GM13977 (cell line): ENCODE measurements around the gene GBP3.
"Not testable (repeated sequence)": the region's sequence is repeated elsewhere in the genome, so short reads cannot be mapped to it uniquely, and the experiment has no call there.

Experiments
- DNase-seq: peaks from one replicate; pipeline ENCODE4 v3.0.0; 2012; ENCODE audit warnings: low spot score
- CTCF ChIP-seq: IDR thresholded peaks from 2 replicates; pipeline ENCODE4 v1.5.1; 2012; ENCODE audit warnings: mild to moderate bottlenecking, control low read depth; ENCODE audit not compliant: insufficient read depth; ENCODE audit errors: extremely low read depth, missing control alignments
- in situ Hi-C: fragments of 300-500 bp; cut with MboI; formaldehyde crosslinking; loops from one replicate; pipeline ENCODE4 v1.12.0; 2022; ENCODE audit warnings: low sequenced_read_pairs, low pct_unique_long_range_greater_than_20kb, mixed read lengths, inconsistent platforms; ENCODE audit not compliant: unreplicated experiment

GBP3 gene

GRCh38 chr1:89008511-89008910, 14.2 kb downstream of the GBP3 start:
- DNase-seq: no peak
- in situ Hi-C loops: no loop called here
- TF ChIP-seq CTCF: no peak

- in situ Hi-C loops: no loop called here
- TF ChIP-seq CTCF: no peak
- no peak for DNase-seq
Measured at GRCh38 chr1:89005286-89006151, 17.1 kb downstream of the GBP3 start.

- DNase-seq, in situ Hi-C loops: not testable (repeated sequence)
Measured at GRCh38 chr1:89002176-89002575, 20.5 kb downstream of the GBP3 start.

GRCh38 chr1:89001510-89001909, 21.2 kb downstream of the GBP3 start:
- in situ Hi-C loops: no loop called here
- no peak for TF ChIP-seq CTCF
- no peak for DNase-seq

GRCh38 chr1:88998716-88999115, 23.9 kb downstream of the GBP3 start:
- DNase-seq: no peak
- peak; percentile 44 for TF ChIP-seq CTCF
- in situ Hi-C loops: no loop called here

GRCh38 chr1:88990426-88990825, 32.2 kb downstream of the GBP3 start:
- TF ChIP-seq CTCF: no peak
- no peak for DNase-seq
- in situ Hi-C loops: no loop called here

- in situ Hi-C loops: no loop called here
- TF ChIP-seq CTCF: no peak
- DNase-seq: no peak
Measured at GRCh38 chr1:88985692-88986091, 37.0 kb downstream of the GBP3 start.
